H1 (cell line): ENCODE data around the gene IL13. TPM values are rescaled to one million over a fixed set of nuclear protein-coding genes. Genes with fewer than 3 reads are reported as not detected.

Source experiments
- CTCF ChIA-PET: fragments of 300-600 bp; sonication (Branson Sonifier 250); formaldehyde crosslinking; loops from one replicate; lab custom pipeline; 2021; ENCODE audit not compliant: partially characterized antibody; lab: Charles Lee
- POLR2A ChIA-PET: fragments of 300-600 bp; sonication (Branson Sonifier 250); formaldehyde crosslinking; loops from one replicate; lab custom pipeline; 2021; ENCODE audit warnings: inconsistent platforms; ENCODE audit not compliant: partially characterized antibody; lab: Charles Lee
- DNase-seq, 2 experiments: peaks; one replicate each; pipeline versions ENCODE4 v3.0.0 to v3.0.0-alpha.2; 2010 to 2022; ENCODE audit warnings: low spot score in 2 of 2, low read depth in 1 of 2, mixed read lengths in 1 of 2
- FAIRE-seq: peaks from 2 replicates; lab custom pipeline; 2011; peaks lifted over from hg19 to GRCh38; lab: Jason Lieb, UNC
- H2AFZ ChIP-seq: 2 replicates; pipeline ENCODE4 v1.8.1; 2012; ENCODE audit warnings: low read length, inconsistent platforms
- H2AK5ac ChIP-seq: 2 replicates; pipeline ENCODE4 v1.6.1; 2013; ENCODE audit warnings: low read depth, low read length
- H2BK120ac ChIP-seq: replicated peaks from 2 replicates; pipeline ENCODE3; 2013; ENCODE audit warnings: low read depth, low read length, inconsistent platforms
- H2BK12ac ChIP-seq: 2 replicates; pipeline ENCODE4 v1.6.1; 2013; ENCODE audit warnings: low read depth, low read length
- H2BK15ac ChIP-seq: 2 replicates; pipeline ENCODE4 v1.6.1; 2013; ENCODE audit warnings: low read length
- H2BK20ac ChIP-seq: 2 replicates; pipeline ENCODE4 v1.6.1; 2013; ENCODE audit warnings: low read length
- H2BK5ac ChIP-seq: 2 replicates; pipeline ENCODE4 v1.6.1; 2013; ENCODE audit warnings: low read depth, low read length
- H3K14ac ChIP-seq: 2 replicates; pipeline ENCODE4 v1.6.1; 2013; ENCODE audit warnings: inconsistent platforms; ENCODE audit not compliant: insufficient read length
- H3K18ac ChIP-seq: 2 replicates; pipeline ENCODE4 v1.6.1; 2013; ENCODE audit warnings: low read length; ENCODE audit errors: extremely low read depth
- H3K23ac ChIP-seq: 2 replicates; pipeline ENCODE4 v1.6.1; 2013; ENCODE audit warnings: inconsistent platforms; ENCODE audit not compliant: insufficient read length
- H3K23me2 ChIP-seq: 2 replicates; pipeline ENCODE4 v1.6.1; 2013; ENCODE audit warnings: low read depth, low read length
- H3K27ac ChIP-seq: 2 replicates; pipeline ENCODE4 v1.6.1; 2011; ENCODE audit warnings: low read depth, low read length, inconsistent platforms
- H3K27me3 ChIP-seq, 4 experiments: replicated peaks in 1 of 4; 1 replicate in 1 of 4; 2 replicates in 3 of 4; pipeline versions ENCODE4 v1.6.1 to v1.8.1; 2011 to 2013; ENCODE audit warnings: low read length in 3 of 4, mild to moderate bottlenecking in 3 of 4, inconsistent platforms in 2 of 4, mixed read lengths in 2 of 4, moderate library complexity in 1 of 4; ENCODE audit not compliant: control insufficient read depth in 3 of 4, insufficient read depth in 3 of 4; ENCODE audit errors: extremely low read depth in 1 of 4
- H3K36me3 ChIP-seq, 4 experiments: 2 replicates each; pipeline versions ENCODE4 v1.6.1 to v1.8.1; 2011 to 2013; ENCODE audit warnings: mild to moderate bottlenecking in 4 of 4, low read length in 3 of 4, moderate library complexity in 2 of 4, control low read depth in 1 of 4, inconsistent platforms in 1 of 4; ENCODE audit not compliant: insufficient read depth in 4 of 4, control insufficient read depth in 2 of 4
- H3K4ac ChIP-seq: replicated peaks from 2 replicates; pipeline ENCODE3; 2013; ENCODE audit warnings: low read length, low read depth, mixed read lengths, inconsistent platforms; ENCODE audit not compliant: insufficient read length
- H3K4me1 ChIP-seq, 4 experiments: replicated peaks in 1 of 4; 1 replicate in 1 of 4; 2 replicates in 3 of 4; pipeline versions ENCODE4 v1.6.1 to v1.8.1; 2011 to 2013; ENCODE audit warnings: low read length in 3 of 4, inconsistent platforms in 2 of 4, mixed read lengths in 1 of 4; ENCODE audit not compliant: insufficient read depth in 4 of 4, control insufficient read depth in 3 of 4
- H3K4me2 ChIP-seq, 2 experiments: 2 replicates each; pipeline versions ENCODE4 v1.6.1 to v1.8.1; 2011 to 2013; ENCODE audit warnings: low read depth in 2 of 2, low read length in 2 of 2, control low read depth in 1 of 2, inconsistent platforms in 1 of 2, mild to moderate bottlenecking in 1 of 2; ENCODE audit not compliant: insufficient read depth in 1 of 2
- H3K4me3 ChIP-seq, 4 experiments: fragments of 200-600, 300-600 bp in 1 of 4; sonication (generic), shearing (Covaris generic), sonication (Bioruptor Twin) in 1 of 4; 2 replicates each; pipeline versions ENCODE4 v1.5.1 to v1.8.1; 2011 to 2016; ENCODE audit warnings: low read length in 4 of 4, low read depth in 3 of 4, control low read depth in 2 of 4, inconsistent platforms in 2 of 4, mild to moderate bottlenecking in 2 of 4, mixed read lengths in 1 of 4, moderate library complexity in 1 of 4; ENCODE audit not compliant: insufficient read depth in 2 of 4; ENCODE audit errors: extremely low read depth in 1 of 4
- H3K56ac ChIP-seq: replicated peaks from 2 replicates; pipeline ENCODE3; 2013; ENCODE audit warnings: low read depth, mild to moderate bottlenecking, mixed read lengths, low read length, inconsistent platforms; ENCODE audit not compliant: insufficient read length
- H3K79me1 ChIP-seq: 2 replicates; pipeline ENCODE4 v1.6.1; 2013; ENCODE audit warnings: low read depth, low read length, control low read depth
- H3K79me2 ChIP-seq, 2 experiments: 2 replicates each; pipeline versions ENCODE4 v1.6.1 to v1.8.1; 2012 to 2013; ENCODE audit warnings: low read length in 2 of 2, mild to moderate bottlenecking in 2 of 2, inconsistent platforms in 1 of 2; ENCODE audit not compliant: insufficient read depth in 2 of 2, control insufficient read depth in 1 of 2
- H3K9ac ChIP-seq, 4 experiments: replicated peaks in 1 of 4; 1 replicate in 1 of 4; 2 replicates in 3 of 4; pipeline versions ENCODE4 v1.6.1 to v1.8.1; 2011 to 2013; ENCODE audit warnings: low read depth in 3 of 4, low read length in 3 of 4, control low read depth in 2 of 4, mild to moderate bottlenecking in 2 of 4, moderate library complexity in 2 of 4, inconsistent platforms in 1 of 4; ENCODE audit errors: extremely low read depth in 1 of 4
- H3K9me3 ChIP-seq, 2 experiments: 2 replicates each; pipeline versions ENCODE4 v1.6.1 to v1.8.1; 2012 to 2013; ENCODE audit warnings: mild to moderate bottlenecking in 2 of 2, moderate library complexity in 2 of 2, control low read depth in 1 of 2, inconsistent platforms in 1 of 2, low read depth in 1 of 2, low read length in 1 of 2, mixed read lengths in 1 of 2; ENCODE audit not compliant: insufficient read depth in 2 of 2
- H4K20me1 ChIP-seq, 2 experiments: replicated peaks in 1 of 2; 2 replicates each; pipeline versions ENCODE3 to v1.8.1; 2011 to 2013; ENCODE audit warnings: inconsistent platforms in 2 of 2, low read length in 2 of 2, mild to moderate bottlenecking in 1 of 2; ENCODE audit not compliant: insufficient read depth in 2 of 2, control insufficient read depth in 1 of 2
- H4K5ac ChIP-seq: 2 replicates; pipeline ENCODE4 v1.6.1; 2013; ENCODE audit warnings: low read length, low read depth, mixed read lengths, inconsistent platforms; ENCODE audit not compliant: insufficient read length
- H4K8ac ChIP-seq: 2 replicates; pipeline ENCODE4 v1.8.0; 2013; ENCODE audit warnings: mild to moderate bottlenecking, moderate library complexity, low read length, inconsistent platforms; ENCODE audit not compliant: insufficient read depth; ENCODE audit errors: extremely low read depth
- H4K91ac ChIP-seq: replicated peaks from 2 replicates; pipeline ENCODE3; 2013; ENCODE audit warnings: low read length, mixed read lengths, inconsistent platforms; ENCODE audit not compliant: insufficient read length
- EP300 ChIP-seq, 2 experiments: IDR thresholded peaks; 1 replicate in 1 of 2; 2 replicates in 1 of 2; pipeline ENCODE4 v1.6.1; 2011 to 2012; ENCODE audit warnings: low read depth in 2 of 2, low read length in 2 of 2, mild to moderate bottlenecking in 2 of 2, borderline replicate concordance in 1 of 2, inconsistent platforms in 1 of 2, moderate library complexity in 1 of 2
- GTF2F1 ChIP-seq: IDR thresholded peaks from 2 replicates; pipeline ENCODE4 v1.6.1; 2012; ENCODE audit warnings: low read depth, low read length, improper control_type of control experiment, borderline replicate concordance
- KDM1A ChIP-seq: fragments of 200-600, 300-600 bp; sonication (generic); IDR thresholded peaks from 2 replicates; pipeline ENCODE4 v1.7.1; 2016; ENCODE audit warnings: mild to moderate bottlenecking, low read length, borderline replicate concordance
- POLR2A ChIP-seq, 2 experiments: IDR thresholded peaks; 1 replicate in 1 of 2; 2 replicates in 1 of 2; pipeline ENCODE4 v1.6.1; 2011; ENCODE audit warnings: low read depth in 2 of 2, low read length in 2 of 2, mild to moderate bottlenecking in 2 of 2; ENCODE audit errors: control extremely low read depth in 1 of 2
- POU5F1 ChIP-seq: IDR thresholded peaks from 2 replicates; pipeline ENCODE4 v1.6.1; 2011; ENCODE audit warnings: low read depth, mild to moderate bottlenecking, low read length, moderate library complexity
- RXRA ChIP-seq: IDR thresholded peaks from 2 replicates; pipeline ENCODE4 v1.6.1; 2011; ENCODE audit warnings: low read depth, mild to moderate bottlenecking, low read length, moderate library complexity; ENCODE audit not compliant: insufficient read depth
- TBP ChIP-seq: IDR thresholded peaks from 2 replicates; pipeline ENCODE4 v1.6.1; 2011; ENCODE audit warnings: low read depth, low read length, improper control_type of control experiment
- whole genome bisulfite sequencing, 2 experiments: shearing (Covaris generic) in 1 of 2; methylation state at CpG; one replicate each; pipeline versions ENCODE4 v1.1.6 to v1.1.7; 2013 to 2015; ENCODE audit warnings: low lambda C conversion rate in 2 of 2, mixed read lengths in 2 of 2, inconsistent platforms in 1 of 2, low coverage in 1 of 2, missing lambda C conversion rate in 1 of 2; ENCODE audit not compliant: insufficient replicate concordance in 2 of 2, insufficient coverage in 1 of 2, insufficient read length in 1 of 2; ENCODE audit errors: extremely low coverage in 1 of 2, missing lambda C conversion rate in 1 of 2; 5-methylcytosine and 5-hydroxymethylcytosine counted together
- polyA plus RNA-seq, 7 experiments: library from polyadenylated mRNA; depleted of rRNA in 3 of 7; stranded (reverse) in 5 of 7; unstranded in 2 of 7; fragments of >200 nt in 5 of 7; fragments of 200-250 nt in 2 of 7; gene quantifications; 1 replicate in 5 of 7; 2 replicates in 1 of 7; 4 replicates in 1 of 7; pipeline versions ENCODE4 v1.2.1 to v1.2.3, GENCODE V29; 2011 to 2013; ENCODE audit warnings: missing spikeins in 2 of 7, mixed read lengths in 2 of 7
- total RNA-seq: library from RNA; stranded (reverse); fragmentation: NEBNext Ultra II Directional; extraction: Animal tissue kit (Norgen Biotek cat#: 25700); gene quantifications from 2 replicates; pipeline ENCODE4 v1.2.1, GENCODE V29; 2021

IL13 gene
- total and polyA plus RNA-seq, 2 of the 8 experiments (the other 6 are each of a cell fraction or from before 2014, with no cell fraction given): not detected

- FAIRE-seq: no peak
- 100% methylated on average over 1 of the region's 1 CpG; no CpG with 5 or more reads in 1 of the 2 experiments for WGBS, 2 experiments
- CTCF ChIA-PET: interaction anchor here (0.6 to 5.6 kb wide), 16 partner anchors 9 to 181 kb away, joined by 3 to 23 read pairs (median 4); partner anchors contain the start of gene IL13
Measured at GRCh38 chr5:132678735-132679134, 20.8 kb downstream of the IL13 start.

More at GRCh38 chr5:132678735-132679134, 20.8 kb downstream of the IL13 start:
- no peak overlapping the region for H2BK12ac ChIP-seq
- no peak overlapping the region for H2BK15ac ChIP-seq
- H3K56ac ChIP-seq: no peak overlapping the region
- no peak for DNase-seq
- no peak overlapping the region for H2AK5ac ChIP-seq
- no peak overlapping the region for H2BK5ac ChIP-seq
- no peak overlapping the region for H2BK20ac ChIP-seq
- H3K14ac ChIP-seq: no peak overlapping the region
- no peak overlapping the region for H2AFZ ChIP-seq
- H3K4ac ChIP-seq: no peak overlapping the region
- H4K8ac ChIP-seq: no peak overlapping the region
- no peaks in the 10 kb centered on the region; the same call in 1 of the 2 replicates for H3K23me2 ChIP-seq
- no peak overlapping the region for H3K18ac ChIP-seq
- H2BK120ac ChIP-seq: no peak overlapping the region
- no peaks in the 10 kb centered on the region for H3K4me1 ChIP-seq
- H3K79me1 ChIP-seq: no peaks in the 10 kb centered on the region
- no peaks in the 10 kb centered on the region for H4K20me1 ChIP-seq
- no peaks in the 10 kb centered on the region for H3K27me3 ChIP-seq
- H3K4me2 ChIP-seq: no peak overlapping the region
- POLR2A ChIA-PET: no interaction called here
- no peak overlapping the region for H3K4me3 ChIP-seq
- no peaks in the 10 kb centered on the region for H3K9me3 ChIP-seq
- no peaks in the 10 kb centered on the region for H3K79me2 ChIP-seq
- no peak overlapping the region for H4K5ac ChIP-seq
- H4K91ac ChIP-seq: no peak overlapping the region
- no peak overlapping the region for H3K9ac ChIP-seq
- H3K27ac ChIP-seq: no peak overlapping the region
- TF ChIP-seq KDM1A: no peak
- TF ChIP-seq GTF2F1: no peak
- TF ChIP-seq TBP: no peak
- no peak for TF ChIP-seq EP300 (IDR thresholded peaks at IDR 0.05; ENCODE audit: borderline replicate concordance in 1 of 2, low read depth in 2 of 2, low read length in 2 of 2)
- TF ChIP-seq RXRA: no peak
- no peak for TF ChIP-seq POLR2A (IDR thresholded peaks at IDR 0.05; ENCODE audit: control extremely low read depth in 1 of 2, low read depth in 2 of 2, low read length in 2 of 2)
- no peak for TF ChIP-seq POU5F1
- H3K23ac ChIP-seq: no peak overlapping the region
- H3K36me3 ChIP-seq: no peaks in the 10 kb centered on the region
